ENCODE data around the gene TYW3.
A peak's percentile ranks its signal among the peaks of the same experiment; 100 is the strongest.

TYW3 gene

GRCh38 chr1:74732960-74733603 is at the start of gene TYW3, which contains the start of gene CRYZ:
TSS of gene TYW3 (plus strand) at chr1:74733152. CDS start at chr1:74733245, 93 bp downstream.
TSS of gene CRYZ (minus strand) at chr1:74733050. CDS start at chr1:74724821, 8,229 bp downstream.
- peak; percentile 65 for DNase-seq (ENCODE audit: low spot score)

GRCh38 chr1:74683656-74684055 is 49.3 kb upstream of the TYW3 start:
- no peak for DNase-seq (ENCODE audit: low spot score)

- DNase-seq (ENCODE audit: low spot score): no peak
Measured at GRCh38 chr1:74684301-74684700, 48.7 kb upstream of the TYW3 start.

- no peak for DNase-seq (ENCODE audit: low spot score)
Measured at GRCh38 chr1:74686928-74687327, 46.0 kb upstream of the TYW3 start.

GRCh38 chr1:74689621-74690363 is 43.2 kb upstream of the TYW3 start:
- DNase-seq (ENCODE audit: low spot score): peak; percentile 37

- peak; percentile 5 for DNase-seq (ENCODE audit: low spot score)
Measured at GRCh38 chr1:74690364-74690696, 42.6 kb upstream of the TYW3 start.

GRCh38 chr1:74690909-74691308 is 42.0 kb upstream of the TYW3 start:
- DNase-seq (ENCODE audit: low spot score): no peak

GRCh38 chr1:74693473-74693872 is 39.5 kb upstream of the TYW3 start:
- DNase-seq (ENCODE audit: low spot score): no peak

GRCh38 chr1:74697832-74698231 is 35.1 kb upstream of the TYW3 start:
- no peak for DNase-seq (ENCODE audit: low spot score)

- DNase-seq (ENCODE audit: low spot score): no peak
Measured at GRCh38 chr1:74699331-74699730, 33.6 kb upstream of the TYW3 start.

- no peak for DNase-seq (ENCODE audit: low spot score)
Measured at GRCh38 chr1:74703386-74704182, 29.4 kb upstream of the TYW3 start.

- DNase-seq (ENCODE audit: low spot score): no peak
Measured at GRCh38 chr1:74712881-74713280, 20.1 kb upstream of the TYW3 start.

- DNase-seq (ENCODE audit: low spot score): no peak
Measured at GRCh38 chr1:74713849-74714248, 19.1 kb upstream of the TYW3 start.

GRCh38 chr1:74714429-74715235 is 18.3 kb upstream of the TYW3 start:
- no peak for DNase-seq (ENCODE audit: low spot score)

- DNase-seq (ENCODE audit: low spot score): no peak
Measured at GRCh38 chr1:74715236-74715502, 17.8 kb upstream of the TYW3 start.

GRCh38 chr1:74715806-74716205 is 17.1 kb upstream of the TYW3 start:
- DNase-seq (ENCODE audit: low spot score): no peak

GRCh38 chr1:74716822-74717221 is 16.1 kb upstream of the TYW3 start:
- no peak for DNase-seq (ENCODE audit: low spot score)

- no peak for DNase-seq (ENCODE audit: low spot score)
Measured at GRCh38 chr1:74717626-74718025, 15.3 kb upstream of the TYW3 start.

GRCh38 chr1:74726063-74726462 is 6.9 kb upstream of the TYW3 start:
- DNase-seq (ENCODE audit: low spot score): no peak

GRCh38 chr1:74728736-74729135 is 4.2 kb upstream of the TYW3 start:
- no peak for DNase-seq (ENCODE audit: low spot score)

GRCh38 chr1:74729741-74730478 is 3.0 kb upstream of the TYW3 start:
- DNase-seq (ENCODE audit: low spot score): peak; percentile 10

All from iPS-NIHi11 (cell line).